GM12878 (cell line): ENCODE measurements around the gene SARS2. TPM values are rescaled to one million over a fixed set of nuclear protein-coding genes. Genes with fewer than 3 reads are reported as not detected.
A peak's percentile ranks its signal among the peaks of the same experiment; 100 is the strongest.

Experiments
- ATF7 ChIP-seq: fragments of 450-650 bp; IDR thresholded peaks from 2 replicates; pipeline ENCODE4 v1.6.1; 2016; ENCODE audit warnings: low read depth, mild to moderate bottlenecking
- CHD2 ChIP-seq: IDR thresholded peaks from 2 replicates; pipeline ENCODE4 v1.6.1; 2011; ENCODE audit warnings: low read depth, low read length, improper control_type of control experiment, borderline replicate concordance
- E4F1 ChIP-seq: fragments of 450-650 bp; IDR thresholded peaks from 2 replicates; pipeline ENCODE4 v1.6.1; 2018; ENCODE audit warnings: borderline replicate concordance, mild to moderate bottlenecking; ENCODE audit not compliant: partially characterized antibody
- IKZF1 ChIP-seq: fragments of 450-650 bp; conservative IDR thresholded peaks from 2 replicates; pipeline ENCODE4 v1.6.1; 2017; ENCODE audit warnings: antibody characterized with exemption, mild to moderate bottlenecking
- KDM1A ChIP-seq: fragments of 200-600 bp; sonication (generic); IDR thresholded peaks from 2 replicates; pipeline ENCODE4 v1.6.1; 2016; ENCODE audit warnings: borderline replicate concordance
- MYC ChIP-seq: IDR thresholded peaks from 2 replicates; pipeline ENCODE4 v1.6.1; 2011; ENCODE audit warnings: mild to moderate bottlenecking, low read length, moderate library complexity, inconsistent platforms; ENCODE audit not compliant: insufficient read depth, insufficient replicate concordance, insufficient read length, severe bottlenecking
- NR2C2 ChIP-seq: IDR thresholded peaks from 2 replicates; pipeline ENCODE4 v1.6.1; 2011; ENCODE audit warnings: borderline replicate concordance, low read depth; ENCODE audit not compliant: control insufficient read depth, insufficient read length
- RB1 ChIP-seq: fragments of 450-650 bp; formaldehyde crosslinking; IDR thresholded peaks from 2 replicates; pipeline ENCODE4 v1.6.1; 2017; ENCODE audit warnings: mild to moderate bottlenecking, borderline replicate concordance
- RUNX3 ChIP-seq: IDR thresholded peaks from 2 replicates; pipeline ENCODE4 v1.6.1; 2012; ENCODE audit warnings: low read length, inconsistent platforms
- SIX5 ChIP-seq: IDR thresholded peaks from 2 replicates; pipeline ENCODE4 v1.6.1; 2011; ENCODE audit warnings: mild to moderate bottlenecking, low read depth, low read length, moderate library complexity; ENCODE audit not compliant: severe bottlenecking
- SMAD5 ChIP-seq: IDR thresholded peaks from 2 replicates; pipeline ENCODE4 v1.6.1; 2016; ENCODE audit warnings: antibody characterized with exemption, low read depth
- SMARCA5 ChIP-seq: fragments of 450-650 bp; IDR thresholded peaks from 2 replicates; pipeline ENCODE4 v1.6.1; 2017; ENCODE audit warnings: mild to moderate bottlenecking
- SP1 ChIP-seq: IDR thresholded peaks from one replicate; pipeline ENCODE4 v1.6.1; 2011; ENCODE audit warnings: low read depth, low read length
- SREBF2 ChIP-seq: IDR thresholded peaks from 2 replicates; pipeline ENCODE4 v1.6.1; 2012; ENCODE audit warnings: mild to moderate bottlenecking, low read length
- STAT1 ChIP-seq: fragments of 450-650 bp; conservative IDR thresholded peaks from 2 replicates; pipeline ENCODE4 v1.6.1; 2014; ENCODE audit warnings: antibody characterized with exemption, mild to moderate bottlenecking
- SUZ12 ChIP-seq: fragments of 200-600 bp; sonication (generic); IDR thresholded peaks from one replicate; pipeline ENCODE4 v1.6.1; 2018; ENCODE audit warnings: antibody characterized with exemption, mild to moderate bottlenecking; ENCODE audit not compliant: unreplicated experiment
- WRNIP1 ChIP-seq: IDR thresholded peaks from 2 replicates; pipeline ENCODE4 v1.6.1; 2011; ENCODE audit warnings: low read depth, low read length, improper control_type of control experiment, borderline replicate concordance
- YBX1 ChIP-seq: fragments of 450-650 bp; IDR thresholded peaks from 2 replicates; pipeline ENCODE4 v1.6.1; 2016; ENCODE audit warnings: antibody characterized with exemption
- ZBTB4 ChIP-seq: fragments of 450-650 bp; formaldehyde crosslinking; IDR thresholded peaks from 2 replicates; pipeline ENCODE4 v1.4.0; 2022; ENCODE audit warnings: mild to moderate bottlenecking, moderate library complexity
- ZNF24 ChIP-seq: fragments of 450-650 bp; IDR thresholded peaks from 2 replicates; pipeline ENCODE4 v1.6.1; 2017; ENCODE audit warnings: antibody characterized with exemption, mild to moderate bottlenecking
- ZZZ3 ChIP-seq: IDR thresholded peaks from 2 replicates; pipeline ENCODE4 v1.6.1; 2011; ENCODE audit warnings: low read depth; ENCODE audit not compliant: control insufficient read depth, insufficient read length
- polyA plus RNA-seq, 11 experiments: library from polyadenylated mRNA; depleted of rRNA in 4 of 11; unstranded in 6 of 11; stranded (reverse) in 5 of 11; fragments of >200 nt; fragmentation: Nextera tagmentation in 4 of 11; fragmentation: Illumina TruSeq in 1 of 11; extraction: Ambion mirVana in 4 of 11; extraction: Trizol in 1 of 11; gene quantifications; 1 replicate in 1 of 11; 2 replicates in 10 of 11; pipeline versions ENCODE4 v1.2.1 to v1.2.3, GENCODE V29; 2011 to 2016; ENCODE audit warnings: inconsistent platforms in 2 of 11, missing spikeins in 2 of 11, low read depth in 1 of 11
- total RNA-seq, 4 experiments: library from RNA; depleted of rRNA in 3 of 4; stranded (reverse); fragments of >200 nt in 3 of 4; fragmentation: Illumina TruSeq in 1 of 4; extraction: Trizol in 1 of 4; gene quantifications; 2 replicates each; pipeline versions ENCODE4 v1.2.1 to v1.2.3, GENCODE V29; 2013 to 2021
- TF ChIP-seq, protein P1 (sequence below): IDR thresholded peaks from 2 replicates; pipeline ENCODE4 v1.6.1; 2011; ENCODE audit warnings: mild to moderate bottlenecking, low read depth, low read length, moderate library complexity; ENCODE audit not compliant: insufficient replicate concordance
- TF ChIP-seq, protein P2 (sequence below): fragments of 450-650 bp; IDR thresholded peaks from 2 replicates; pipeline ENCODE4 v1.6.1; 2017; ENCODE audit warnings: borderline replicate concordance

Gene SARS2
- total and polyA plus RNA-seq, 10 of the 15 experiments (the other 5 are each of a cell fraction or from before 2014, with no cell fraction given) = 2.6 to 50.3 (median 27.5) TPM

- TF ChIP-seq ZBTB4 (CRISPR knock-in tag) (no peak), CHD2 (peak; percentile 65; the same call in 1 of the 2 replicates), SP1 (no peak), ZNF24 (peak; percentile 49; the same call in 1 of the 2 replicates), YBX1 (no peak), KDM1A (no peak), STAT1 (0 out of 2 replicates have a peak, but pooled peaks have one; percentile 45), MYC (no peak), ATF7 (no peak), NR2C2 (no peak), SMAD5 (no peak), SMARCA5 (peak; percentile 91), SREBF2 (no peak), E4F1 (no peak), SUZ12 (no peak), ZZZ3 (no peak), SIX5 (no peak), RB1 (peak; percentile 54; the same call in 1 of the 2 replicates), IKZF1 (peak; percentile 65), RUNX3 (peak; percentile 55), WRNIP1 (no peak)
- TF ChIP-seq, protein P1, sequence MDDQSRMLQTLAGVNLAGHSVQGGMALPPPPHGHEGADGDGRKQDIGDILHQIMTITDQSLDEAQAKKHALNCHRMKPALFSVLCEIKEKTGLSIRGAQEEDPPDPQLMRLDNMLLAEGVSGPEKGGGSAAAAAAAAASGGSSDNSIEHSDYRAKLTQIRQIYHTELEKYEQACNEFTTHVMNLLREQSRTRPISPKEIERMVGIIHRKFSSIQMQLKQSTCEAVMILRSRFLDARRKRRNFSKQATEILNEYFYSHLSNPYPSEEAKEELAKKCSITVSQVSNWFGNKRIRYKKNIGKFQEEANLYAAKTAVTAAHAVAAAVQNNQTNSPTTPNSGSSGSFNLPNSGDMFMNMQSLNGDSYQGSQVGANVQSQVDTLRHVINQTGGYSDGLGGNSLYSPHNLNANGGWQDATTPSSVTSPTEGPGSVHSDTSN = no peak
- TF ChIP-seq, protein P2, sequence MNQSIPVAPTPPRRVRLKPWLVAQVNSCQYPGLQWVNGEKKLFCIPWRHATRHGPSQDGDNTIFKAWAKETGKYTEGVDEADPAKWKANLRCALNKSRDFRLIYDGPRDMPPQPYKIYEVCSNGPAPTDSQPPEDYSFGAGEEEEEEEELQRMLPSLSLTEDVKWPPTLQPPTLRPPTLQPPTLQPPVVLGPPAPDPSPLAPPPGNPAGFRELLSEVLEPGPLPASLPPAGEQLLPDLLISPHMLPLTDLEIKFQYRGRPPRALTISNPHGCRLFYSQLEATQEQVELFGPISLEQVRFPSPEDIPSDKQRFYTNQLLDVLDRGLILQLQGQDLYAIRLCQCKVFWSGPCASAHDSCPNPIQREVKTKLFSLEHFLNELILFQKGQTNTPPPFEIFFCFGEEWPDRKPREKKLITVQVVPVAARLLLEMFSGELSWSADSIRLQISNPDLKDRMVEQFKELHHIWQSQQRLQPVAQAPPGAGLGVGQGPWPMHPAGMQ = no peak
Measured at GRCh38 chr19:38869836-38870607, 60.5 kb downstream of the SARS2 start (continued).
